PFSK-1 (cell line): ENCODE measurements around the gene PGM3.

Experiments
- FOXP2 ChIP-seq: optimal IDR thresholded peaks from 2 replicates; pipeline ENCODE3; 2011; ENCODE audit warnings: borderline replicate concordance, control low read depth, inconsistent platforms; ENCODE audit not compliant: insufficient read depth; ENCODE audit errors: extremely low read length, extremely low read depth
- POLR2AphosphoS5 ChIP-seq: IDR thresholded peaks from 2 replicates; pipeline ENCODE4 v1.6.1; 2012; ENCODE audit warnings: low read depth, mild to moderate bottlenecking, control low read depth, low read length, moderate library complexity
- REST ChIP-seq, 2 experiments: IDR thresholded peaks; 2 replicates each; pipeline versions ENCODE4 v1.6.1 to v1.8.0; 2011 to 2012; ENCODE audit warnings: low read depth in 2 of 2, low read length in 2 of 2, control low read depth in 1 of 2, inconsistent platforms in 1 of 2, mild to moderate bottlenecking in 1 of 2, moderate library complexity in 1 of 2; ENCODE audit not compliant: insufficient read depth in 1 of 2
- SIN3A ChIP-seq: IDR thresholded peaks from 2 replicates; pipeline ENCODE4 v1.6.1; 2012; ENCODE audit warnings: mild to moderate bottlenecking, low read length, moderate library complexity, borderline replicate concordance; ENCODE audit not compliant: insufficient read depth
- TAF1 ChIP-seq: IDR thresholded peaks from 2 replicates; pipeline ENCODE4 v1.6.1; 2012; ENCODE audit warnings: low read length, control low read depth, borderline replicate concordance; ENCODE audit not compliant: insufficient read depth

The PGM3 gene

GRCh38 chr6:83155794-83156193 is 37.3 kb downstream of the PGM3 start:
- TF ChIP-seq SIN3A (no peak), TAF1 (no peak), FOXP2 (no peak), REST (IDR thresholded peaks at IDR 0.05; ENCODE audit: insufficient read depth in 1 of 2, low read depth in 2 of 2, low read length in 2 of 2) (no peak), POLR2AphosphoS5 (no peak)

DNA sequence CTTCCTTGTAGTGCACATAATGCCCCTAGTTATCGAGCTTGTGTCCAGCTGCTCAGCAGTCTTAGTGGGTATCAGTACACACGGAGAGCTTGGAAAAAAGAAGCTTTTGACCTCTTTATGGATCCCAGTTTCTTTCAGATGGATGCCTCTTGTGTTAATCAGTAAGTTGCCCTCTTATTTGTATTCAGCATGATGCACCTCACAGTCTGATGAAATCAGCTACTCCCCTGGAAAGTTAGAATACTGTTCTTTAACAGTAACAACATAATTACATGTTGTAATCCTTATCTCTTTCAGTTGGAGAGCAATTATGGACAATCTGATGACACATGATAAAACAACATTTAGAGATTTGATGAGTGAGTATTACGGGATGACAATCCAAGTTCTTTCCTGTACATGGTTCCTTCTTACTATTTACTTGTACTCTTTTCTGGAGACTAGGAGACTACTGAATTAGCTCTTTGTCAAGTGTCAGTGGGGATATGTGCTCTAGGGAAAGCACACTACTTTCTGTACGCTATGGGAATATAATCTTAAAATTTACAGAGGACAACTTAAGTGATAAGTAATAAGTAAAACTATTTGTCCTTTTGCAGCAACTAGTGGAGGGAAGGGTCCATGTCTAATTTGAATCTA is 39.1 kb downstream of the PGM3 start:
- TF ChIP-seq POLR2AphosphoS5 = no peak
- no peak for TF ChIP-seq TAF1
- TF ChIP-seq SIN3A = no peak
- TF ChIP-seq REST (IDR thresholded peaks at IDR 0.05; ENCODE audit: insufficient read depth in 1 of 2, low read depth in 2 of 2, low read length in 2 of 2) = no peak
- TF ChIP-seq FOXP2 = no peak

DNA sequence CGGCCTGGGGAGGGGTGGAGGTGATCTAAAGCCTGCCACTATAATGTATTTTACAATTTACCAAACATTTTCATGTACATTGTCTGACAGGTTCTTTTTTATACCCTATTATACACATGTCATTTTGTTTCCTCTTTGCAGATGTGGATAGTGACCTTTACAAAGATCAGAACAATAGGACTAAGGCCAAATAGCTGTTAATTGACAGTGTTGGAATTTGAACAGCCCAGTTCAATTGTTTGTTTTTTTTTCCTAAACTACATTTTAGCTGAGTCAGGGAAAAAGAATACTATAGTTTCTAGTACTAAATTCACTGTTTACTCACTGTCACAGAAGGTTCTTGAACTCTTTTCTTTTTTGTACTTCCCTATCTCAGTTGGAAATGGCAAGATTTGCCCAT is 40.2 kb downstream of the PGM3 start:
- TF ChIP-seq TAF1 (no peak), SIN3A (no peak), POLR2AphosphoS5 (no peak), FOXP2 (no peak), REST (IDR thresholded peaks at IDR 0.05; ENCODE audit: insufficient read depth in 1 of 2, low read depth in 2 of 2, low read length in 2 of 2) (no peak)

DNA sequence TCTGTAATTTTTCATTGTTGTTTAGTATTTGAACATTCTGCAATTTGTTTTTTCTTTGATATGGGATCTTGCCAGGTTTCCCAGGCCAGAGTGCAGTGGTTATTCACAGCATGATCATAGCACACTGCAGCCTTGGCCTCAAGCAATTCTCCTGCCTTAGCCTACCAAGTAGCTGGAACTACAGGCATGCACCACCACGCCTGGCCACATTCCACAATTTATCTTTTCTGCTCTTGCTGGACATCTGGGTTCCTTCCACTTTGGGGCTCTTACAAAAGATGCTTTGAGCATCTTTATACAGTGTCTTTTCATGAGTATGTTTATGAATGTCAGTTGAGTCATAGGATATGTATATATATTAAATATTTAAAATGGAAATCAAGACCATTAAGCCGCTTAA is 42.0 kb downstream of the PGM3 start:
- no peak for TF ChIP-seq POLR2AphosphoS5
- TF ChIP-seq SIN3A = no peak
- TF ChIP-seq FOXP2 = no peak
- no peak for TF ChIP-seq REST (IDR thresholded peaks at IDR 0.05; ENCODE audit: insufficient read depth in 1 of 2, low read depth in 2 of 2, low read length in 2 of 2)
- no peak for TF ChIP-seq TAF1

- no peak for TF ChIP-seq TAF1
- TF ChIP-seq FOXP2 = no peak
- no peak for TF ChIP-seq REST (IDR thresholded peaks at IDR 0.05; ENCODE audit: insufficient read depth in 1 of 2, low read depth in 2 of 2, low read length in 2 of 2)
- TF ChIP-seq SIN3A = no peak
- no peak for TF ChIP-seq POLR2AphosphoS5
These were observed 54.3 kb downstream of the PGM3 start for GRCh38 chr6:83138758-83139157.
